K562 (cell line): Measurements from ENCODE around the gene CASP2. TPM values are rescaled to one million over a fixed set of nuclear protein-coding genes. Genes with fewer than 3 reads are reported as not detected.

Experiments
- ESRRB ChIP-seq: fragments of 250-450 bp; sonication (Bioruptor Pico); IDR thresholded peaks from 2 replicates; pipeline ENCODE4 v1.5.0; 2020; ENCODE audit warnings: mild to moderate bottlenecking, moderate library complexity, borderline replicate concordance
- HCFC1 ChIP-seq: IDR thresholded peaks from 2 replicates; pipeline ENCODE4 v1.6.1; 2012; ENCODE audit warnings: low read depth, low read length, improper control_type of control experiment
- KHSRP ChIP-seq: fragments of 450-650 bp; IDR thresholded peaks from 2 replicates; pipeline ENCODE4 v1.6.1; 2017
- MGA ChIP-seq: fragments of 450-650 bp; IDR thresholded peaks from 2 replicates; pipeline ENCODE4 v1.6.1; 2016; ENCODE audit warnings: mild to moderate bottlenecking, moderate library complexity
- PHB ChIP-seq: fragments of 250-450 bp; sonication (Bioruptor Pico); IDR thresholded peaks from 2 replicates; pipeline ENCODE4 v1.5.0; 2021
- TAF7 ChIP-seq: fragments of 450-650 bp; IDR thresholded peaks from 2 replicates; pipeline ENCODE4 v1.6.1; 2016; ENCODE audit warnings: missing genetic modification characterization, missing compliant biosample characterization
- ZBTB11 ChIP-seq, 3 experiments: fragments of 200-800 bp in 1 of 3; fragments of 250-450 bp in 1 of 3; fragments of 450-650 bp in 1 of 3; sonication (Bioruptor Pico) in 1 of 3; sonication (Bioruptor generic) in 1 of 3; formaldehyde crosslinking in 1 of 3; IDR thresholded peaks; 2 replicates each; pipeline versions ENCODE4 v1.6.1 to v1.8.0; 2016 to 2022; ENCODE audit warnings: mild to moderate bottlenecking in 2 of 3, missing genetic modification characterization in 2 of 3, missing compliant biosample characterization in 1 of 3, moderate library complexity in 1 of 3
- ZFP30 ChIP-seq: fragments of 250-450 bp; sonication (Bioruptor Pico); IDR thresholded peaks from 2 replicates; pipeline ENCODE4 v1.8.0; 2022; ENCODE audit warnings: moderate library complexity, mild to moderate bottlenecking, inconsistent platforms, borderline replicate concordance
- polyA plus RNA-seq, 8 experiments: library from polyadenylated mRNA; depleted of rRNA in 4 of 8; stranded (reverse) in 5 of 8; unstranded in 3 of 8; fragments of >200 nt; fragmentation: Nextera tagmentation in 2 of 8; fragmentation: Illumina TruSeq in 1 of 8; extraction: Ambion mirVana in 2 of 8; extraction: Trizol in 1 of 8; gene quantifications; 2 replicates each; pipeline versions ENCODE4 v1.2.1 to v1.2.3, GENCODE V29; 2011 to 2014; ENCODE audit warnings: inconsistent platforms in 1 of 8, missing spikeins in 1 of 8
- total RNA-seq, 7 experiments: library from RNA; depleted of rRNA in 6 of 7; stranded (reverse); fragments of >200 nt in 6 of 7; fragmentation: Illumina TruSeq in 2 of 7; extraction: Trizol in 2 of 7; gene quantifications; 2 replicates each; pipeline versions ENCODE4 v1.2.1 to v1.2.3, GENCODE V29; 2011 to 2021; ENCODE audit warnings: low replicate concordance in 1 of 7
- TF ChIP-seq, protein P1 (sequence below): fragments of 250-450 bp; sonication (Bioruptor Pico); IDR thresholded peaks from 2 replicates; pipeline ENCODE4 v1.5.0; 2021

Gene CASP2
- total and polyA plus RNA-seq, 9 of the 15 experiments (the other 6 are each of a cell fraction or from before 2014, with no cell fraction given), result 18.8 to 64.9 (median 24.1) TPM

GRCh38 chr7:143287935-143288826, at the start of gene CASP2 (continued):
- TF ChIP-seq ESRRB (CRISPR knock-in tag) (no peak), PHB (peak; percentile 96; the same call in 1 of the 2 replicates), ZBTB11 (CRISPR knock-in tag; IDR thresholded peaks at IDR 0.05) (0 out of 6 replicates have a peak, but pooled peaks of 1 of the 3 experiments have one; percentile 44), ZFP30 (no peak), KHSRP (no peak), HCFC1 (peak; percentile 29), TAF7 (peak; percentile 80), MGA (peak; percentile 100)
- TF ChIP-seq, protein P1, sequence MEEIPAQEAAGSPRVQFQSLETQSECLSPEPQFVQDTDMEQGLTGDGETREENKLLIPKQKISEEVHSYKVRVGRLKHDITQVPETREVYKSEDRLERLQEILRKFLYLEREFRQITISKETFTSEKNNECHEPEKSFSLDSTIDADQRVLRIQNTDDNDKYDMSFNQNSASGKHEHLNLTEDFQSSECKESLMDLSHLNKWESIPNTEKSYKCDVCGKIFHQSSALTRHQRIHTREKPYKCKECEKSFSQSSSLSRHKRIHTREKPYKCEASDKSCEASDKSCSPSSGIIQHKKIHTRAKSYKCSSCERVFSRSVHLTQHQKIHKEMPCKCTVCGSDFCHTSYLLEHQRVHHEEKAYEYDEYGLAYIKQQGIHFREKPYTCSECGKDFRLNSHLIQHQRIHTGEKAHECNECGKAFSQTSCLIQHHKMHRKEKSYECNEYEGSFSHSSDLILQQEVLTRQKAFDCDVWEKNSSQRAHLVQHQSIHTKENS, result no peak
